Activated naive CD8-positive, alpha-beta T cell treated with anti-CD3 and anti-CD28 coated beads, Interleukin-2, amount 50 U/mL, for 24 hours (primary cell): Measurements from ENCODE around the gene YBX2.
A peak's percentile ranks its signal among the peaks of the same experiment; 100 is the strongest.
"Not testable (repeated sequence)": the region's sequence is repeated elsewhere in the genome, so short reads cannot be mapped to it uniquely, and the experiment has no call there.

ENCODE experiments used
- ATAC-seq: fragments of 150-1000 bp; cut with Tn5 transposase; one replicate; pipeline ENCODE4 v1.10.0; 2021
- DNase-seq: peaks from one replicate; pipeline ENCODE4 v3.0.0; 2021
- H3K27ac Mint-ChIP-seq: one replicate; pipeline ENCODE4 v1.8.0; 2021; ENCODE audit warnings: mild to moderate bottlenecking, mixed read lengths
- H3K27me3 Mint-ChIP-seq: one replicate; pipeline ENCODE4 v1.8.0; 2021; ENCODE audit warnings: mixed read lengths
- H3K36me3 Mint-ChIP-seq: one replicate; pipeline ENCODE4 v1.8.0; 2021; ENCODE audit warnings: low read depth, mixed read lengths
- H3K4me1 Mint-ChIP-seq: one replicate; pipeline ENCODE4 v1.8.0; 2021; ENCODE audit warnings: mixed read lengths
- H3K4me3 Mint-ChIP-seq: one replicate; pipeline ENCODE4 v1.8.0; 2021; ENCODE audit warnings: mild to moderate bottlenecking, moderate library complexity, mixed read lengths
- H3K9me3 Mint-ChIP-seq: one replicate; pipeline ENCODE4 v1.8.0; 2021; ENCODE audit warnings: mixed read lengths

The YBX2 gene

DNA sequence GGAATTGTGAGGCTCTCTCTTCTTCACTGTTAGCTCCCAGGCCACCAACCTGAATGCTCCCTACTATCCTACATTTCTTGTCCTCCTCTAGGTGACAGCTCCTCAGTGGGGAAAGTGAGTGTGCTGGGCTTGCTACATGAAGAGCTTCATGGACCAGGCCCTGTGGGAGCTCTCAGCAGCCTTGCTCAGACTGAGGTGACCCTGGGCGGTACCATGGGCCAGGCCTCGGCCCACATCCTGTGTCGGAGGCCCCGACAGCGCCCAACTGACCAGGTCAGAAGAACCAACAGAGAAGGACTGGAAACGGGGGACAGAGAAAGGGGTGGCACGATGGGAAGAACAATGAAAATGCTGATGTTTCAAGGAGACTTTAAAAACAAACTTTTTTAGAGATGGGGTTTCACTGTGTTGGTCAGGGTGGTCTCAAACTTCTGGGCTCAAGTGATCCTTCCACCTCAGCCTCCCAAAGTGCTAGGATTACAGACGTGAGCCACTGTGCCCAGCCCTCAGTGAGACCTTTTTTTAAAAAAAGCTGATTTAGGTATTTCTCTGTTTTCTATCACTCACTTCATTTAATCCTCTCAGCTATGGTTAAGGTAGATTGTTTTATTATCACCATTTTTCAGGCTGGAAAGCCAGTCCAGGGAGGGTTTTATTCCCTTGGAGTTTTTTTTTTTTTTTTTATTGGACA is 37.5 kb downstream of the YBX2 start:
- Mint-ChIP-seq H3K4me1 (peaks cover 41% of the 10 kb centered on the region), H3K36me3 (peaks cover 33% of the 10 kb centered on the region), H3K9me3 (no peaks in the 10 kb centered on the region), H3K4me3 (no peak overlapping the region), H3K27me3 (peaks cover 3% of the 10 kb centered on the region), H3K27ac (no peak overlapping the region)
- DNase-seq (no peak), ATAC-seq (no peak)

DNA sequence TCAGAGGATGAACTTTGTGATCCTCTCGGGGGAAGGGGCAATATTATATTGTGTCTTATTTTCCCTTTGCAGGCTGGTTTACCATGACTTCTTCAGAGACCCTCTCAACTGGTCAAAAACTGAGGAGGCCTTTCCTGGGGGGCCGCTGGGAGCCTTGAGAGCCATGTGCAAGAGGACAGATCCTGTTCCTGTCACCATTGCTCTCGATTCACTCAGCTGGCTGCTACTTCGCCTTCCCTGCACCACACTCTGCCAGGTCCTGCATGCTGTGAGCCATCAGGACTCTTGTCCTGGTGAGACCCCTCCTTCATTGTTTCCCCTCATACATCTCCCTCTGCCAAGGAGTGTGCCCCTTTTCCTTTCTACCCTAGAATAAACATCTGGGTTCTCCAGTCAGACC is 39.9 kb downstream of the YBX2 start:
- no peak overlapping the region for H3K4me3 Mint-ChIP-seq

DNA sequence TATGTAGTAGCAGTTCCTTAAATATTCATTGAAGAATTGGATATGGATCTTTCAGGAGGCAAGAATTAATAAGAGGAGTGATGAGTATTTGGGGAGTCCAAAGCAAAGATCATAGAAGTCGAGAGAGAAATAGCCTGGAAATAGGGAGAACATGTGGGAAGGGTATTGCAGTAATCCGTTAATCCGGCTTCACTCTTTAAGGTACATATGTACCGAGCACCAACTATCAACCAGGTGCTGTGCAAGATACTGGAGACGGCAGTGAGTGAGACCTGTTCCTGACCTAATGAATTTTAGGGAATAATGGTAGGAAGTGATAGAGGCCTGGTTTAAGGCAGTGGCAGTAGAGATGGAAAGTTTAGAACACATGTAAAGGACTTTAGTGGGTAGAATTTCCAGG is 41.4 kb downstream of the YBX2 start:
- Mint-ChIP-seq H3K27ac (peak overlapping the region; percentile 98), H3K9me3 (no peaks in the 10 kb centered on the region), H3K4me3 (peak overlapping the region; percentile 99), H3K36me3 (peaks cover 34% of the 10 kb centered on the region), H3K4me1 (peaks cover 51% of the 10 kb centered on the region), H3K27me3 (peaks cover 2% of the 10 kb centered on the region)
- ATAC-seq (no peak), DNase-seq (no peak)

More for the DNA sequence above, 39.9 kb downstream of the YBX2 start:
- Mint-ChIP-seq H3K4me1 (peaks cover 46% of the 10 kb centered on the region), H3K27me3 (peaks cover 2% of the 10 kb centered on the region), H3K27ac (no peak overlapping the region), H3K36me3 (peaks cover 36% of the 10 kb centered on the region), H3K9me3 (no peaks in the 10 kb centered on the region)
- ATAC-seq, result no peak
- no peak for DNase-seq

DNA sequence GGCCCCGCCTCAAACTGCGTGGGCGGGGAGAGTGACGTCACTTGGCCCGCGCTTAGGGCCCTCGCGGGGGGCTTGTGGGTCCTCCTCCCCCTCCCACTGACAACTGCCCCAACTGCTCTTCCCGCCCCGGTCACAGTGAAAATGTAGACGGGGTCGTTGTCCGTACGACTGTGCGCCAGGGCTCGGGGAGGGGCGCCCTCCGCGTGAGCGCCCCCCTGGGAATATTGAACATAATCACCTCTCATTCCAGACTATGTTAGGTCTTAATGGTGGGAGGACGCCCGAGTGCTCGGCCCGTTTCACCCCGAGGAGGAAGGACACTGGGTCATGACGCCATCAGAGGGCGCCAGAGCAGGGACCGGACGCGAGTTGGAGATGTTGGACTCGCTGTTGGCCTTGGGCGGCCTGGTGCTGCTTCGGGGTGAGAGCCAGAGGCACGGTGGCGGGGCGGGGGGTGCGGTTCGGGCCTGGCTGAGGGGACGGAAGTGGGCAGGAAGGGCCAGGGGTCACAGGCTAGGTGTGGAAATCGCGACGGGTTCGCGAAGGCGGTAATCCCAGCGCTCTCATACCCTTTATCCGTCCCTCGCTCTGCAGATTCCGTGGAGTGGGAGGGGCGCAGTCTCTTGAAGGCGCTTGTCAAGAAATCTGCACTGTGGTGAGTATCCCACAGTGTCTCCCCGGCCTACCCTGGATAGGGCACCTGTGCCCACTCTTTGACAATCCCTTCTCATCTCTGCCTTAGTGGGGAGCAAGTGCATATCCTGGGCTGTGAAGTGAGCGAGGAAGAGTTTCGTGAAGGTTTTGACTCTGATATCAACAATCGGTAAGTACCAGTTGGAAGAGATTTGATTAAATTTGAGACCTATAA is 42.0 kb downstream of the YBX2 start, which contains the start of gene ELP5:
TSS of gene ELP5 (plus strand) at position 40 of the 868 bp plus-strand sequence. CDS start at position 376, 336 bp downstream.
- Mint-ChIP-seq H3K36me3 (peaks cover 35% of the 10 kb centered on the region), H3K9me3 (no peaks in the 10 kb centered on the region), H3K27me3 (peaks cover 2% of the 10 kb centered on the region), H3K27ac (peak within 1 kb of the TSS; percentile 98), H3K4me1 (peaks cover 53% of the 10 kb centered on the region), H3K4me3 (peak within 1 kb of the TSS; percentile 99)
- DNase-seq (peak; percentile 99), ATAC-seq (peak; percentile 66)

DNA sequence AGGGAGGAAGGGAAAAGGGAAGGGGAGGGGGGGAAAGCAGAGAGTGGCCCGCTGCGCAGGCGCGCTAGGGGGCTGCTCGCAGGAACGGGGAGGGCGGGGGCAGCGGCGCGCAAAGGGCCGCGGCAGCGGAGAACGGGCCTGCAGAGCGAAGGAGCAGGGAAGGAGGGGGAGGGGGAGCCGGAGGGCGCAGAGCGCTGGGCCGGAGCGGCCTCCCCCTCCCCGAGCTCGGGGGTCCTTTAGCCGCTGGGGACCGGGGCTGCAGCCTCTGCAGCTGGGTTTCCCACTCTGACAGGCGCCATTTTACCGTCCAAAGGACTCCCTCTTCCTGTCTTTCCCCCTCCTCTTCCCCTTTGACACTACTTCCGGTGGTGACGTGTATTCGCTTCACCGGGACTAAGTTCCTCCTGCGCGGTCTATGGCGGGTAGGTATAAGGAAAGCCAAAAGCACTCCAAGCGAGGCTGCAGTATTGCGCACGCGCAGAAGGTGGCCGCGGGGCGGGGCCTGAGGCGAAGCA is 42.7 kb downstream of the YBX2 start, which contains the start of gene CTDNEP1:
TSS of gene CTDNEP1 (minus strand) at position 74 of the 515 bp plus-strand sequence. CDS start 438 bp downstream, outside the sequence.
- peak; percentile 97 for ATAC-seq
- H3K4me1 Mint-ChIP-seq, result peaks cover 54% of the 10 kb centered on the region
- peaks cover 35% of the 10 kb centered on the region for H3K36me3 Mint-ChIP-seq
- H3K27ac Mint-ChIP-seq, result peak within 1 kb of the TSS; percentile 98
- H3K9me3 Mint-ChIP-seq, result no peaks in the 10 kb centered on the region
- DNase-seq, result peak; percentile 76
- H3K27me3 Mint-ChIP-seq, result peaks cover 2% of the 10 kb centered on the region
- peak within 1 kb of the TSS; percentile 99 for H3K4me3 Mint-ChIP-seq

DNA sequence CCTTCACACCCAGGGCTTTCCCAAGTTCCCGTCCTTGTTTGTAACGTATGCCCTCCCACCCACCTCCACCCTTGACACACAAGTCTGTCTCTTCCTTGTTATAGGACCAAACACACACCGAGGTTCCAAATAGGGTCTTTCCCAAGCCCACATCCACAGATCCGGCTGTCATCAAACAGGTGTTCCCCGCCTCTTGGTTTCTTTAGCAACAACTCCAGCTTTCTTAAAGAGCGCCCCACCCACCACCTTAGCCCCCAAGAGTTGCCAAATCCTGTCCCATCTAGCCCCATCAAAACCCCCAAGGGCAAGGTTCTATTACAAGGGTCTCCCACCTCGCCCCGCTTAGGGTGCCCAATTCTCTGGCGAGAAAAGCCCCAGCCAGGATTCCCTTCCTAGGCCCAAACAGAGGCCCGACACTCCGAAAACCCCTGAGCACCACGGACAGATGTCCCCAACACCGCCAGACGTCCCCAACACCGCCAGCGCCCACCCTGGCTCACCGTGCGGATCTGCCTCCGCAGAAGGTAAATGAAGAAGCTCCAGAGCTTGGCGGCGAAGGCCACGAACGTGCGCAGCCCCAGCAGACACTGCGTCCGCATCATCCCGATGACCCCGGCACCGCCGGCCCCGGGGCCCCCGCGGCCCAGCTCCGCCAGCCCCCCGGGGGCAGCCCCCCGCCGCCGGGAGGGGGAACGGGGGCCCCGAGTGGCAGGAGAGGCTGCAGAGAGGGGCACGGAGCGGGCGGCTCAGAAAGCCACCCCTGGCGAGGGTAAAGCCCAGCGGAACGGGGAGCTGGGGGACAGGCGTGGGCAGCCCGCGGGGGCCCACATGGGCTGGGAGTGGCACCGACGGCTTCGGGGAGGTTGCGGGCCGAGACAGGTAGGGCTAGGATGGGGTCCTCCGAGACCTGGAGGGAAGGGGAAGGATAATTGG is 43.5 kb downstream of the YBX2 start:
- Mint-ChIP-seq H3K27ac (peak overlapping the region; percentile 94), H3K27me3 (peaks cover 2% of the 10 kb centered on the region), H3K9me3 (no peaks in the 10 kb centered on the region), H3K4me1 (peaks cover 56% of the 10 kb centered on the region), H3K36me3 (peaks cover 38% of the 10 kb centered on the region), H3K4me3 (peak overlapping the region; percentile 99)
- peak; percentile 37 for DNase-seq
- peak; percentile 2 for ATAC-seq

DNA sequence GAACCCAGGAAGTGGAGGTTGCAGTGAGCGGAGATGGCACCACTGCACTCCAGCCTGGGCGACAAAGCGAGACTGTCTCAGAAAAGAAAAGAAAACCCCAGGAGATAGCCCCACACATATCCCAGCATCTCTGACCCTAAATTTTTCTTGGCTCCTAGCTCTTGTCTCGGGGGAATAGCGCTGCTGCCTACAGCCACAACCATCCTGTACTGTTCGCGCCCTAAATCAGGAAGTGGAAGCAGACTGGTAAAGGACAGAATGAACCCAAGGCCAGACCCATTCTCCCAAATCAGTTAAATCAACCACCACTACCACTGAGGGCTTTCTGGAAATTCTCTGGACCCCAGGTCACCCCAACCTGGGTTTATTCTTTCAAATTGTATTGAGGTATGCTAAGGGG is 44.6 kb downstream of the YBX2 start:
- no peaks in the 10 kb centered on the region for H3K9me3 Mint-ChIP-seq
- H3K36me3 Mint-ChIP-seq, result peaks cover 34% of the 10 kb centered on the region
- H3K27me3 Mint-ChIP-seq, result peaks cover 2% of the 10 kb centered on the region
- peak overlapping the region; percentile 99 for H3K4me3 Mint-ChIP-seq
- ATAC-seq, result no peak
- peaks cover 55% of the 10 kb centered on the region for H3K4me1 Mint-ChIP-seq
- no peak for DNase-seq
- H3K27ac Mint-ChIP-seq, result peak overlapping the region; percentile 94

DNA sequence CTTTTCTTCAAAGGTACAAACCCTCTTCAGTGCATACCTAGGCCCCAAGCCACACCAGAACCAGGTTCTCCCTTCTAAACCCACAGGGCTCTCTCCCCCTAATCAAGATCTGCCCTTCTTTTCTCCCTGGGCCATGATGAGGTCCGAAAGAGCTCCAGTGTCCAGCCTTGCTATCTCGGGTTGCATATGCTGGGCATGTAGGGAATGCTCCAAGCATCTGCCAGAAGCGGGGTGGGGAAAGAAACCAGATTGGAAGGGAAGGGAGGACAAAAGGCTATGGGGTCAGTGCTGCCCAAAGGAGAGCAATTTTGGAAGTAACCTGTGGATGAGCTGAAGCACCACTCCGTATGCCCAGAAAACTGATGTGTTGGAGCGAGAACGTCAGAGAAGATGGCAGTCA is 45.2 kb downstream of the YBX2 start:
- H3K4me3 Mint-ChIP-seq, result peak overlapping the region; percentile 99
- no peaks in the 10 kb centered on the region for H3K9me3 Mint-ChIP-seq
- no peak for ATAC-seq
- no peak for DNase-seq
- H3K27ac Mint-ChIP-seq, result peak overlapping the region; percentile 77
- H3K4me1 Mint-ChIP-seq, result peaks cover 52% of the 10 kb centered on the region
- H3K36me3 Mint-ChIP-seq, result peaks cover 35% of the 10 kb centered on the region
- peaks cover 2% of the 10 kb centered on the region for H3K27me3 Mint-ChIP-seq

DNA sequence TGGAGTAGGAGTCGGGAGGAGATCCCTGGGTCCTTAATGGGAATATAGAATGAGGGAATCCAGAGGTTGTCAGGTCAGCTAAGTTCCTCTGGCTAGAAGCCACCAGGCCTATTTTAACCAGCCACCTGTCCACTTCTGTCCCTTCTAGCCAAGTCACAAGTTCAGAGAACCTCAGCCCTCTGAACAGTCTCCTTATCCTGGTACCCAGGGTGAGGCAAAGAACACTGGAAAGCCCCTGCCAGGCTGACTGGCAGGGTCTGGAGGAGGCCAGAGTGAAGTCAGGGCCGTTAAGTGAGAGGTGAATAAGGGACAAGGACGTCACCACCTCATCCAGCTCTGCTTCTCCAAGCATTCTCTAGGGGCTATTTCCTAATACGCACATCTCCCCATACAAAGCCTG is 45.6 kb downstream of the YBX2 start:
- H3K4me3 Mint-ChIP-seq, result peak overlapping the region; percentile 99

DNA sequence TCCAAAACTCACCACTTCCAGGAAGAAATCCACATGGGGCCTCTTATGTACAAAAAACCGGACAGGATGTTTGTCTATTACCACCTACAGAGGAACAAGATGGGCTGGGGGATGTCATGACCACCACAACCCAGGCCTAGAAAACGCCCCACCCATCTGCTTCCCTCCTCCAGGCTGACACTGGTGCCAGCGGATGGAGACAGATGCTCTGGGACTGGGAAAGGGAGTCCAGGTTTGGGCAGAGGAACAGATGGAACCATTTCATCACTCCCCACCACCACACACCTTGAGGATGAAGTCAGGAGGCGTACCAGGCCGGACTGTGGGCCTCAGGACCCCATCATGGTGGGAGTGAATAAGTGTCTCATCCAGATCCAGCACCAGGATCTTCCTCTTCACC is 47.7 kb downstream of the YBX2 start:
- Mint-ChIP-seq H3K36me3 (peaks cover 31% of the 10 kb centered on the region), H3K4me3 (no peak overlapping the region), H3K27ac (no peak overlapping the region), H3K27me3 (peaks cover under 1% of the 10 kb centered on the region), H3K9me3 (no peaks in the 10 kb centered on the region), H3K4me1 (peaks cover 41% of the 10 kb centered on the region)
- ATAC-seq (no peak), DNase-seq (no peak)

More for the DNA sequence above, 45.6 kb downstream of the YBX2 start:
- peak overlapping the region; percentile 77 for H3K27ac Mint-ChIP-seq
- peaks cover 48% of the 10 kb centered on the region for H3K4me1 Mint-ChIP-seq
- no peaks in the 10 kb centered on the region for H3K9me3 Mint-ChIP-seq
- ATAC-seq (no peak), DNase-seq (no peak)
- H3K27me3 Mint-ChIP-seq, result peaks cover 2% of the 10 kb centered on the region
- peaks cover 32% of the 10 kb centered on the region for H3K36me3 Mint-ChIP-seq

DNA sequence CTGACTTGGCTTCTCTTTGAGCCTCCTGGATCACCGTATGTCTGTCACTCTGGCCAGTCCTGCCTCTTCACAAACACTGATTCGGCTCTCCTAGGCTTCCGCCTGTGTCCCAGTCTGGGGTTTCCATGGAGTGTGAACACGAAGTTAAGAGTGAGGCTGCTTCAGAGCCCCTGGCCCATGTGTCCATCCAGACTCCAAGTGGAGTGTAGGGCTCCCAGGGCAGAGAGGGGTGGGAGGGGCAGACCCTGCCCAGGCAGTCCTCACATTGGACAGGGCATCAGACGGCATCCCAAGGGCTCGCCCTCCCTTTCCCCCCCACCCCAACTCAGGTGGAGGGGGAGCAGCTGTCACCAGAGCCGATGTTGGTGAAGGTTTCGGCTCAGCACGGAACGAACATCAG is 50.6 kb downstream of the YBX2 start:
- not testable (repeated sequence) for H3K9me3 Mint-ChIP-seq, ATAC-seq, H3K27me3 Mint-ChIP-seq, DNase-seq, H3K4me3 Mint-ChIP-seq
- Mint-ChIP-seq H3K4me1 (peaks cover 45% of the 10 kb centered on the region), H3K27ac (peak overlapping the region; percentile 53), H3K36me3 (peaks cover 38% of the 10 kb centered on the region)

DNA sequence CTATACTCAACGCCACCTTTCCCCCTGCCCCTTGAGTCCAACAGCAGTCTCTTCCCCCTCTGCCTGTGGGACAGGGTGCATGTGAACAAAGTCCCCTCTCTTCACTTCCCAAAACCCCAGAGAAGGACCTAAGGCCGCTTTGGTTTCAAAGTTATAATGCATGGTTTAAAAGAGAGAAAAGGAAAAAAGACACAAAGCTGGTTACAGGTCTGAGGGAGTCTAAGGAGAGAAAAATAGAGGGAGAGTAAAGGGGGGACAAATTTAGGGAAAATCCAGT is 51.0 kb downstream of the YBX2 start:
- peaks cover 1% of the 10 kb centered on the region for H3K27me3 Mint-ChIP-seq
- DNase-seq (no peak), ATAC-seq (no peak)
- H3K4me1 Mint-ChIP-seq, result peaks cover 40% of the 10 kb centered on the region
- peaks cover 35% of the 10 kb centered on the region for H3K36me3 Mint-ChIP-seq
- peak overlapping the region; percentile 97 for H3K27ac Mint-ChIP-seq
- peak overlapping the region; percentile 88 for H3K4me3 Mint-ChIP-seq
- H3K9me3 Mint-ChIP-seq, result no peaks in the 10 kb centered on the region

DNA sequence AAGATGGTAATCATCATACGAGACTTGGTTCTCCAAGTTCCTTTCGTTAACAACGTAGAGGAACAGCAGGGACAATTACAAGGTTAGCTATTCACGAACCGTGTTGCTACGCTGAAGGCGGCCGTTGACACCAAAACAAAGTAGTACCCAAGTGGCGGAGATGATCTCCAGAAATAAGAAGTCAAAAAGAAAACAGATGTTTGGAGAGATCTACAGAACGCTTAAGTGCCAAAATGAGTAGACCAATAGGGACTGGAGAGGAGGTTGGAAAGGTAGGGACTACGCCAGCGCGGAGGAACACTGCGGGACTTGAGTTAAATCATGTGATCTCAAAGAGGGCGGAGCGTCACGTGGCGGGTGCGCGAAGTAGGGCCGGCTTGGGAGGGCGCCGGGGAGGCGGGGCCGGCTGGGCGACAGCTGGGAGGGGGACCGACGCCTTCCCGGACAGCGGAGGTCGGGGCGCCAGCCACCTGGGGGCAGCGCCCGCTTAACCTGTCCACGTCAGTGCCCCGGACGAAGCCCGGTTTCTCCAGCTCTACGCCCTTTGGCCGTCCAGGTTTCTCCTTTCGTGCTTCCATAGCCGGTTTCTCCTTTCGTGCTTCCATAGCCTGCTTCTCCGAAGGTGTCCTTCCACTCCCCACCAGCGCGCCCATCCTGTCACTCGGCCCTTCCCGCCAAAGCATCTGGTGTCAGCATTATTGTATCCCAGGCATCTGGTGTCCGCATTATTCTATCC is 51.6 kb downstream of the YBX2 start:
- DNase-seq (peak; percentile 93), ATAC-seq (peak; percentile 51)
- Mint-ChIP-seq H3K27ac (peak overlapping the region; percentile 97), H3K9me3 (no peaks in the 10 kb centered on the region), H3K4me3 (peak overlapping the region; percentile 88), H3K4me1 (peaks cover 40% of the 10 kb centered on the region), H3K27me3 (peaks cover 1% of the 10 kb centered on the region), H3K36me3 (peaks cover 35% of the 10 kb centered on the region)
